Nephron (organoid): ENCODE results near the gene PTGER2.

Source experiments
- H3K27ac Mint-ChIP-seq, 3 experiments: 2 replicates each; pipeline ENCODE4 v1.8.0; 2020; ENCODE audit warnings: mixed read lengths in 3 of 3, mild to moderate bottlenecking in 2 of 3, moderate library complexity in 1 of 3
- H3K27me3 Mint-ChIP-seq: 2 replicates; pipeline ENCODE4 v1.8.0; 2021; ENCODE audit warnings: low read depth, mild to moderate bottlenecking, moderate library complexity, mixed read lengths
- H3K36me3 Mint-ChIP-seq: 2 replicates; pipeline ENCODE4 v1.8.0; 2020; ENCODE audit warnings: low read depth, mixed read lengths
- H3K4me1 Mint-ChIP-seq: 2 replicates; pipeline ENCODE4 v1.8.0; 2020; ENCODE audit warnings: mixed read lengths
- H3K4me3 Mint-ChIP-seq, 3 experiments: 2 replicates each; pipeline ENCODE4 v1.8.0; 2020; ENCODE audit warnings: mild to moderate bottlenecking in 3 of 3, mixed read lengths in 3 of 3, moderate library complexity in 2 of 3
- H3K9me3 Mint-ChIP-seq: 2 replicates; pipeline ENCODE4 v1.8.0; 2020; ENCODE audit warnings: mixed read lengths
- CTCF ChIP-seq, 3 experiments: fragments of 200-600 bp; sonication (generic); IDR thresholded peaks; one replicate each; pipeline ENCODE4 v1.5.0; 2021; ENCODE audit warnings: antibody characterized with exemption in 3 of 3; ENCODE audit not compliant: unreplicated experiment in 3 of 3

PTGER2 gene

GRCh38 chr14:52318826-52319645, 4.9 kb downstream of the PTGER2 start:
- Mint-ChIP-seq H3K36me3 (peaks cover 33% of the 10 kb centered on the region), H3K27ac (no peak overlapping the region), H3K27me3 (peaks cover 37% of the 10 kb centered on the region), H3K4me1 (peaks cover 6% of the 10 kb centered on the region), H3K9me3 (peaks cover 34% of the 10 kb centered on the region), H3K4me3 (no peak overlapping the region)
- TF ChIP-seq CTCF (IDR thresholded peaks at IDR 0.05; ENCODE audit: unreplicated experiment in 3 of 3) = no peak

DNA sequence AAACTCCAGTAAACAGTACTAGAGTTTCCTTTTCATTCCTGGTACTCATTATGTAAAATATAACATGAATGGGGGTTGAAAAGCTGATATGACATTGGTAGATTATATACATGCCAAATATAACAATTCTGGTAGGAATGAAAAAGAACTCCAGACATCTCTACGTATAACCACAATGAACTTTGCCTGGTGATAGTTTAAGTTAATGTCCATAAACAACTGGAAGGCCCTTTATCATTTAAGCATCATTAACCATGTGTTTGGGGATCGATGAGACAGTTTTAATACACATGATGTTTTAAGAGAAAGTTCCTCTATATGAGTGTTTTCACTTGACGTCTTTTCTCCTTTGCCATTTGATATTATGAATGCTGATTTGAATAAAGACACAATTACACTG, 5.8 kb downstream of the PTGER2 start:
- Mint-ChIP-seq H3K4me1 (peaks cover 3% of the 10 kb centered on the region), H3K27me3 (peaks cover 31% of the 10 kb centered on the region), H3K27ac (no peak overlapping the region), H3K9me3 (peaks cover 37% of the 10 kb centered on the region), H3K36me3 (peaks cover 33% of the 10 kb centered on the region), H3K4me3 (no peak overlapping the region)
- TF ChIP-seq CTCF (IDR thresholded peaks at IDR 0.05; ENCODE audit: unreplicated experiment in 3 of 3) = no peak

GRCh38 chr14:52325126-52325525, 11.0 kb downstream of the PTGER2 start:
- no peak for TF ChIP-seq CTCF (IDR thresholded peaks at IDR 0.05; ENCODE audit: unreplicated experiment in 3 of 3)
- H3K4me1 Mint-ChIP-seq = peaks cover 27% of the 10 kb centered on the region
- H3K4me3 Mint-ChIP-seq = no peak overlapping the region
- peak overlapping the region in 1 of 3 experiments; percentile 3 for H3K27ac Mint-ChIP-seq
- H3K9me3 Mint-ChIP-seq = peaks cover 43% of the 10 kb centered on the region
- H3K36me3 Mint-ChIP-seq = peaks cover 38% of the 10 kb centered on the region
- H3K27me3 Mint-ChIP-seq = no peaks in the 10 kb centered on the region

GRCh38 chr14:52325630-52326029, 11.5 kb downstream of the PTGER2 start:
- Mint-ChIP-seq H3K27ac (peak overlapping the region in 1 of 3 experiments; percentile 3), H3K4me3 (no peak overlapping the region), H3K4me1 (peaks cover 27% of the 10 kb centered on the region), H3K9me3 (peaks cover 42% of the 10 kb centered on the region), H3K27me3 (no peaks in the 10 kb centered on the region), H3K36me3 (peaks cover 38% of the 10 kb centered on the region)
- no peak for TF ChIP-seq CTCF (IDR thresholded peaks at IDR 0.05; ENCODE audit: unreplicated experiment in 3 of 3)

DNA sequence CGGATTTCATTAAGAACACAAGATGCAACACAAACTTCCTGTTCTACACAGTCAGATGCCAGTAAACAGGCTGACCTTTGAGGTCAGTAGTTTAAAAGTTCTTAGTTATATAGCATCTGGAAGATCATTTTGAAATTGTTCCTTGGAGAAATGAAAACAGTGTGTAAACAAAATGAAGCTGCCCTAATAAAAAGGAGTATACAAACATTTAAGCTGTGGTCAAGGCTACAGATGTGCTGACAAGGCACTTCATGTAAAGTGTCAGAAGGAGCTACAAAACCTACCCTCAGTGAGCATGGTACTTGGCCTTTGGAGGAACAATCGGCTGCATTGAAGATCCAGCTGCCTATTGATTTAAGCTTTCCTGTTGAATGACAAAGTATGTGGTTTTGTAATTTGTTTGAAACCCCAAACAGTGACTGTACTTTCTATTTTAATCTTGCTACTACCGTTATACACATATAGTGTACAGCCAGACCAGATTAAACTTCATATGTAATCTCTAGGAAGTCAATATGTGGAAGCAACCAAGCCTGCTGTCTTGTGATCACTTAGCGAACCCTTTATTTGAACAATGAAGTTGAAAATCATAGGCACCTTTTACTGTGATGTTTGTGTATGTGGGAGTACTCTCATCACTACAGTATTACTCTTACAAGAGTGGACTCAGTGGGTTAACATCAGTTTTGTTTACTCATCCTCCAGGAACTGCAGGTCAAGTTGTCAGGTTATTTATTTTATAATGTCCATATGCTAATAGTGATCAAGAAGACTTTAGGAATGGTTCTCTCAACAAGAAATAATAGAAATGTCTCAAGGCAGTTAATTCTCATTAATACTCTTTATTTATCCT, 13.5 kb downstream of the PTGER2 start:
- no peak overlapping the region for H3K4me3 Mint-ChIP-seq
- H3K27me3 Mint-ChIP-seq = no peaks in the 10 kb centered on the region
- H3K36me3 Mint-ChIP-seq = peaks cover 24% of the 10 kb centered on the region
- no peak for TF ChIP-seq CTCF (IDR thresholded peaks at IDR 0.05; ENCODE audit: unreplicated experiment in 3 of 3)
- H3K4me1 Mint-ChIP-seq = peaks cover 31% of the 10 kb centered on the region
- H3K9me3 Mint-ChIP-seq = peaks cover 24% of the 10 kb centered on the region
- peak overlapping the region; percentile 20 to 49 (median 49) for H3K27ac Mint-ChIP-seq
